ENCODE data around the gene MAGI1.

GRCh38 chr3:65936908-65937638, 101.6 kb downstream of the MAGI1 start:
- TF ChIP-seq MAX (IDR thresholded peaks at IDR 0.05; ENCODE audit: low read depth) (no peak), RAD21 (IDR thresholded peaks at IDR 0.05; ENCODE audit: low read length) (no peak), POLR2AphosphoS5 (IDR thresholded peaks at IDR 0.05; ENCODE audit: low read depth, low read length) (no peak), CTCF (IDR thresholded peaks at IDR 0.05) (no peak), ELF1 (IDR thresholded peaks at IDR 0.05) (no peak), GATA2 (CRISPR knock-in tag; IDR thresholded peaks at IDR 0.05) (no peak), NFIC (IDR thresholded peaks at IDR 0.05; ENCODE audit: borderline replicate concordance) (no peak), RFX5 (IDR thresholded peaks at IDR 0.05; ENCODE audit: low read length) (no peak)

Measured in SK-N-SH (cell line).